ENCODE results near the gene CD9.

The CD9 gene

GRCh38 chr12:6264402-6265037, 64.3 kb downstream of the CD9 start:
- TF ChIP-seq ZFX (IDR thresholded peaks at IDR 0.05) (no peak), CTCF (conservative IDR thresholded peaks at IDR 0.05) (no peak)
- peak overlapping the region; percentile 64 for H3K27ac ChIP-seq

- TF ChIP-seq ZFX (IDR thresholded peaks at IDR 0.05) (no peak), CTCF (conservative IDR thresholded peaks at IDR 0.05) (no peak)
- peak overlapping the region; percentile 64 for H3K27ac ChIP-seq
Observed at GRCh38 chr12:6265038-6265405, 64.8 kb downstream of the CD9 start.

GRCh38 chr12:6266541-6266966, 66.4 kb downstream of the CD9 start:
- peak overlapping the region; percentile 60 for H3K27ac ChIP-seq
- TF ChIP-seq ZFX (IDR thresholded peaks at IDR 0.05): no peak
- TF ChIP-seq CTCF (conservative IDR thresholded peaks at IDR 0.05): no peak

- H3K27ac ChIP-seq: peak overlapping the region; percentile 60
- TF ChIP-seq ZFX (IDR thresholded peaks at IDR 0.05): no peak
- TF ChIP-seq CTCF (conservative IDR thresholded peaks at IDR 0.05): no peak
Observed at GRCh38 chr12:6266971-6267721, 66.9 kb downstream of the CD9 start.

- no peak for TF ChIP-seq ZFX (IDR thresholded peaks at IDR 0.05)
- no peak for TF ChIP-seq CTCF (conservative IDR thresholded peaks at IDR 0.05)
- H3K27ac ChIP-seq: peak overlapping the region; percentile 41
Observed at GRCh38 chr12:6268484-6269157, 68.4 kb downstream of the CD9 start.

GRCh38 chr12:6269986-6270385, 69.8 kb downstream of the CD9 start:
- no peak for TF ChIP-seq CTCF (conservative IDR thresholded peaks at IDR 0.05)
- no peak for TF ChIP-seq ZFX (IDR thresholded peaks at IDR 0.05)
- no peak overlapping the region for H3K27ac ChIP-seq

- TF ChIP-seq ZFX (IDR thresholded peaks at IDR 0.05) (no peak), CTCF (conservative IDR thresholded peaks at IDR 0.05) (no peak)
- no peak overlapping the region for H3K27ac ChIP-seq
Observed at GRCh38 chr12:6271281-6271680, 71.1 kb downstream of the CD9 start.
